HG03066 (cell line): ENCODE results near the gene CTAGE1.

ENCODE experiments used
- ATAC-seq: cut with Tn5 transposase; IDR thresholded peaks from one replicate; pipeline ENCODE4 v1.9.1; 2021; ENCODE audit warnings: low read depth; ENCODE audit not compliant: unreplicated experiment

CTAGE1 gene

DNA sequence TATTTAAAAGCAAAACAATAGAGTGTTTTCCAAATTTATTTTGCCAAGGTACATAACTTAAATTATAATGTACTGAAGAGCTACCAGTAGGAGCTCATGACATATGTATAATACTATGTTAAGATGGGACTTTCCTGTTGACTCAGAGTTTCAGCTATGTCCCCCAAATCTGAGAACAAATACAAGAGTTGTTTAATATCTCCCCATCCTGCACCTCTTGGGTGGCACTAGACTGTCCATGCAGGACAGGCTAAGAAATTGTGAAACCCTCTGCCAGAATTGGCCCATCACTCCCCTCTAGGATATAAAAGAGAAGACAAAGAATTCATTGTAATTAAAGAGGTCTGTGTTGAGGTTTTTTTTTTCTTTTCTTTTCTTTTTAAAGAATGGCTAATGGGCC, 21.7 kb upstream of the CTAGE1 start:
- no peak for ATAC-seq

DNA sequence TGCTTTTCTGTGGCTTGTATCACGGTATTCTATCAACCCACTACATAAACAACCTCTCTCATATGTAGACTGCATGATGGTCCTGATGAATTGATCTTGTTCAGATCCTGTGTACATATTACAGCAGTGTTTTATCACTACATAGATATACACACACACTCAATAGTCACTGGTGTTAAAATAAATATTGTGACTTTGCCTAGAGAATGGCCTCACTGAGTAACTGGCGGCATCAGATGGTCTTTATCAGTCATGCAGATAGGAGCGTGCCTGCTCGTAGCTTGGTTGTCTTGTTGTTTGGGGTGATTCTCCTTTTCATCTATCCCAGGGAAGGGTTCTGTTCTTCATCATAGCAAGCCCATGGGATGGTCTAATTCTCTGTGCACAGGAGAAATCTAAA, 18.4 kb upstream of the CTAGE1 start:
- no peak for ATAC-seq

DNA sequence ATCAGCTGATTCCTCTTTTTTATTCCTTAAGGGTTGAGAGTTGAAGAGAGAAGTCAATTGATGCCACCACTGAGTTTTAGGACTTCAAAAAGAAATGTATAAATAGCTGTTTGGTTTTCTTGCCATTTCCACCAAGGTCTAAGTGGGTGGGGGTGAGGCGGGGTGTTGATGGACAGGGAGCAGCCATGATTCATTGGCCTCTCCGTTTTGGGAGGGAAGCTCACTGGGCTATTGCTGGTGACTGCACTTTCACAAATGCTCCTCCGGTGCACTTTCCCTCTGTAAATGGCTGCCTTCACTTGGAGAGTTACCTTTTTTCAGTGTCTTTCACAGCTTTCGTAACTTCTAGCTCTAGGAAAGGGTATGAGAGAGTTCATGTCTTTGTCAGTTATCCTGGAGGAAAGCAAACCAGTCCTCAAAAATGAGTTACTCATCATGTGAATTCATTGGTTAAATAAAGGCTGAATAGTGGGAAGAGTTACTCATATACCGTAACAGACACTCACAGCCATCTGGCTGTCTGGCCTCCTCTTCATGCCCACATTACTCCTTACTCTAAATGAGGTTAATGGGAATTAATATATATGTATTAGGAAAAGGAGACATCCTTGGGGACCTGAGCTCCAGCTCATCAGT, 17.4 kb upstream of the CTAGE1 start:
- ATAC-seq = no peak

DNA sequence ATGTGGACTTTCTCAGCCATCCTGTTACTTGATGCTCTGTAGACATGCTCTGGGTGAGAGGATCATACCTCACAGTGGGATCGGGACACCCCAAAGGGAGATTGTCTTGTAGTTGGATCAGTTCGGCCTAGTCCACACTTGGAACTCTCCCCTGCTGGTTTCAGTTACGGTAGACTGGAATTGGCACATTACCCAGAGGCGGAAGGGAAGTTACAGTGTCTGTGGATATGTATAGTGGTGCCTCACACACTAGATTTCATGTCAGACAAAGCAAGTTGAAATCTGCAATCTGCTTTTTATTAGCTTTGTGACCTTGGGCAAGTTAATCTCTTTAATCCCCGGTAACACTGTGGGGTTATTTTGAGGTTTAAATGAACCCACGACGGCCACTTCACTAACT, 16.2 kb upstream of the CTAGE1 start:
- no peak for ATAC-seq

DNA sequence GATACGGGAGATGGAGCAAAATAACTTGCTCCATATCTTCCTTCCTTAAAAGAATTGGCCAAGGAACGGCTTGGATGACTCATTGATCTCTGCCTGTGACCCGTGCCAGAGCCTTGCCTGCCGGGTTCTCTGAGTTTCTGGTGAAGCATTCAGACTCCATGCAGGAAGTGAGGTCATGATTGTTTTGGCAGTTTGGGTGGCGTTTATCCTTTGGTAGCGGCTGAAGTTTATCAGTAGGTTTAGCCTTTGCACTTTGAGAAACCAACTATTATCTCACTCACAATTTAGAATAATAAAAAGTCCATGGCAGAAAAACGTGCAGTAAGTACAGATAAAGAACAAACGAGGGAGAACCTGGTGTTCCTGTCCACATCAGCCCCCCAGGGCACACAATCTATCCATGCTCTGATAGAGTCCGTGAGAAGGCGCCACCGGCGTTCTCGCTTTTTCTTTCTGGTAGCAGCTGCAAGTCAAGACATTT, 15.0 kb upstream of the CTAGE1 start:
- no peak for ATAC-seq

DNA sequence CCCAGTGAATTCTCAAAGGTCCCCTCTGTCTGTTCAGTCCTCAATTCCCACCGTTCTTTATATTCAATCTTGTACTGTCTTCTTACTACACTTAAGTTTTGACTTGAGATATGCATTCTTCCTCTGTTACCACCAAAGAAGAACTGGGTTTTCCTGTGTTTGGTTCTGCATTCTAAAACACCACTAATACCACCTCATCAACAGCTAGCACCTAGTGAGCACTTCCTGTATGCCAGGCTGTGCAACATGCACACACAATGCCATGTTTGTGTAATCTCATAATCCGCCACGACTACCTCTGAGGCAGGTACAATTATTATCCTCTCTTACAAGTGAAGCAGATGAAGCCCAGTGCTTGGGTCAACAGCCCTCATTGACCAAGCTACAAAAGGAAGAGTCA, 11.8 kb upstream of the CTAGE1 start:
- ATAC-seq = no peak

DNA sequence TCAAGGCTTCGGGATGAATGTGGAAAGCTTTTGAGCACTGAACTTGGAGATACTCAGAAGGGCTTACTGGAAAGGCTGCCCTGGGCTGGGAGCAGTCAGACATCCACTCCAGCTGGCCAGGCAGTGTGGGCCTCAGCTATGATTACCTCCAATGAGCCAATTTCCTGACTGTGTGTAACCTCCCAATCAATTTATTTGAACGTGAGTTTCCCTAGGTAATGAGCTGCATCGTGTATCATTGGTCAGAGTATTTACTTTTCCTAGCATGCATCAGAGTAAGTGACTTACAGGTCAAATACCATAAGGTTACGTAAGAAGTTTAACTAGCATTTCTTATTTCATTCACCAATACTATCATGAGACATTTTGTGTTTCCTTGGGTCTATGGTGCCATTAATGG, 11.0 kb upstream of the CTAGE1 start:
- ATAC-seq = no peak

DNA sequence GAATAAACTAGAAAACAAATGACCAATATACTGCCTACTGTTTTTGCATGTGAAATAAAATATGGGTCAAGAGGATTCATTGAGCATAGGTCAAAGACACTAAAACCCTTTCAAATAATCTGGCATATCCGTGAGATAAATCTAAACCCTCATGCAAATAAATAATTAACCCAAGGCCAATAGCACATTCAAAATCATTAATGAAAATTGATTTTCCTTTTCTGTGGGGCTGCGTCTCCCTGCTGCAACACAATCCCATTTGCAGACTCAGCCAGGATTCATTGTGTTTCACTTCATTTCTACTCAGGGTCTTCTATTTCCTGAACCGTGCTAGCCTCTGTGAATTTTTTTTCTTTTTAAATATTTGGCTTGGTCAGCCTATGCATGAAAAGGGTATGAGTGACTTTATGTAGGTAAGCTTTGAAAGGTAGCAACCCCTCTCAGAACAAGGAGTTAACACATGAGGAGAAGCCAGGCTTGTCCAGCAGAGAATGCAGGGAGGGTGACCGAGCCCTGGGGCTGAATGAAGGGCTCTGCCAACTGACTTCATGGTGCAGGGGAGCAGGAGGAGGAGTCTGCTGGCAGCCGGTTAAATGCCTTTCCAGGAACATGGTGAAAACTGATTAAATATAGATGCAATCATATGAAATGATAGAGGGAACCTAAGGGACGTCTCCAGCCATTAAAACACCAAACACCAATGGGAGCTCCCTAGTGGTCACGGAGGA, 10.3 kb upstream of the CTAGE1 start:
- ATAC-seq = no peak

DNA sequence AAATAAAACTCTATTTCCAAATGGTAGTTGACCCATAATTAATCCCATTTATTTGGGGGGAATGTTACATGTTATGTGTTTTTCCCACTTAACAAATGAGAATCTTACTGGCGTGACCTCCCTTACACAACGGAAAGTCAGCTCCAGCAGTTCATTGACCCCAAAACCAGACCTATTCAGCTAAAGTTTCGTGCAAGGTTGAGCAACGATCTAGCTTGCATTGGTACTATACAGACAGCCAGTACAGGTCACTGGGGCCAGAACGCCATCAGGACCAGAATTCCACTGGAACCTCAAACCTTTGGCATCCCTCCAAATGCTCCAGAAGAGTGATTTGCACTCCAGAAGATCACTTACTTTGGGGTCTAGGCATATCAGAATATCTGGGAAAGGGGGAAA, 6.8 kb upstream of the CTAGE1 start:
- no peak for ATAC-seq

DNA sequence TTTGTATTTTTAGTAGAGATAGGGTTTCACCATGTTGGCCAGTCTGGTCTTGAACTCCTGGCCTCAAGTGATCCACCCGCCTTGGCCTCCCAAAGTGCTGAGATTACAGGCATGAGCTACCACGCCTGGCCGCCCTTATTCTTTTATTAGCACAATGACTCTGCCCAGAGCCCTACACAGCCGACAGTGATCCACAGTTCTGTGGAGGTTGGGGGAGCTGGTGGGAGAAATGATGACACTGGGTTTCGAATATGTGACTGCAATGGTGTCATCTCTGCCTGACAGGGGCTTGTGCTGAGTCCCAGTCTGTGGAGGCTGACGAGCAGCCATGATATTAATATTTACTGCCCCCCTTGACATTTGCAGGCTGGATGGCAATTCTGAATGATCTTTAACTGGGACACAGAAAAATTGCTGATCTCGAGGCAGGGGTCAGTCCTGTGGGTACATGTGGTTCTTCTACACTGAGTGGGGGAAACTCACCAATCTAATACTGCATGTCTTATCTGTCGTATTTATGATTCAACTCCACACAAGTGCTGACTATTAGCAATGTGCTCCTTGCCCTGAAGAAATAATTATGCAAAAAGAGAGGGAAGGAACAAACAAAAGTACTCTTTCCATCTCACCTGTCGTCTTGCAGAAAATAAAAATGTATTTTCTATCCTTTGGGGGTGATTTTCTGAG, 6.3 kb upstream of the CTAGE1 start:
- no peak for ATAC-seq

DNA sequence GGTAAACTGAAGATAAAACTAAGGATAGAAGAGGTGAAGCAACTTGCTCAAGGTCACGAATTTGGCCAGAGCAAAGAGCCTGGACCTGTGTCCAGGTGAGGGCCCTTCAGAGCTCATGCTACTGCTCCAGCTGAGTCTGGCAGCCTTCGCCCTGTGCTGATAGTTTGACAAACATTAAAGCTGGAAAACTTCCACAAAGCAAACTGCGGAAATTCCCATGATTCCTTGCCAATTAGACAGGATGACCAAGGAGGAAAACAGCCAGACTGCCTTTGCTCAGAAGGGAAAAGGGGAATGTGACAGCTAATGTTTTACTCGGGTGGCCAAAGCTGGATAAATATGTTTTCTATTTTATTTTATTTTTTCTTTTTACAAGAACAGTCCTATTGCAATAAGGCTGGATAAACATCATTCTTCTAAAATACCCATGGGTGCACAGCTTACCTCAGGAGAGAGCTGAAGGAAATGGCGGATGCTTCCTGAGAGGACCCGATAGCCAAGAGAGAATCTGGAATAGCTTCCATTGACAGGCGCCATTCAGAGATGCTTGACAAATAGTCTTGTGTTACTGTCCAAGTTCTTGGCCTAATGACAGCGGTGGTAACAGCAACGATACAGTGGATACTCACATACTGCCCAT, 5.3 kb upstream of the CTAGE1 start:
- no peak for ATAC-seq

DNA sequence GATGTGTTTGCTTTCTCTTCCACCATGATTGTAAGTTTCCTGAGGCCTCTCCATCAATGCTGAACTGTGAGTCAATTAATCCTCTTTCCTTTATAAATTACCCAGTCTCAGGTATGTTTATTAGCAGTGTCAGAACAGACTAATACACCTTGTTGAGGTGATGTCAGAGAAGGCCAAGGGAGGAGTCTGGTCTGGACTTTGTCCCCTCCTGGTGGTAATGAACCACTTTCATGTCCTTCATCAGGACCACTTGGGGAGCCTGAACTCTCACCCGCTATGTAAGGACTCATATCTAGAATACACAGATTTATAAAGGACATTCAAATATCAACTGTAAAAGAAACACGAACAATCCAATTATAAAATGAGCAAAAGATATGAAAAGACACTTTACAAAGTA, 2.9 kb upstream of the CTAGE1 start:
- no peak for ATAC-seq

DNA sequence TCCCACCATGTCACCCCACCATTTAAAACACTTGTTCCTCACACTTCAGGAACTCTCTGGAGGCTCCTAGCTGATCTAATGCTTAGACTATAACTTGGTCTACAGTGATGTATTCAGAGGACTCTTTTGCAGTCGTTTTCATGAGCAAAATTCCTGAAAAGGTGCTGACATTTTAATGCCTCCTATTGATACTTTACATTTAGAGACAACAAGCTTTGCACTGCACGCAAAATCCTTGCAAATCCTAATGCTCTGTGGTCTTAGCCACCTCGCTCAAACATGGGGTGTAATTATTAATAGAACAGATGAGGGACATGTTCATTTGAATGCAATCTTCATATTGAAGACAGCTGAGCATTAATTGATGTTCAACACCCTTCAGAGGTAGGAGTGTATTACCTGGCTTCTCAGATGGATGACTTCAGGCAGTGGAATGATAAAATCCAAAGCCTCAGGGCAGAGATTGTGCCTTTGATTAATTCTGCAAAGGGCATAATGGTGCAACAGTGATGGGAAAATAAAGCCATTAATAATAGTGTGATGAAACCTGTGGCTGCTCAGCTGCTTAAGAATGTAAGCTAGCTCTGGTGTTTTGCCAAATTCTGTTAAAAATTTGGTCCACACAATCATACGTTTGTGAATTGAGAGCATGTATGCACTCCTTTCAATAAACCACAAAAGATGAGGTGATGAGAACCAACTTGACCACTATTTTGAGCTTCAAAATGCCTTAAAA, 5.4 kb downstream of the CTAGE1 start:
- ATAC-seq = no peak

DNA sequence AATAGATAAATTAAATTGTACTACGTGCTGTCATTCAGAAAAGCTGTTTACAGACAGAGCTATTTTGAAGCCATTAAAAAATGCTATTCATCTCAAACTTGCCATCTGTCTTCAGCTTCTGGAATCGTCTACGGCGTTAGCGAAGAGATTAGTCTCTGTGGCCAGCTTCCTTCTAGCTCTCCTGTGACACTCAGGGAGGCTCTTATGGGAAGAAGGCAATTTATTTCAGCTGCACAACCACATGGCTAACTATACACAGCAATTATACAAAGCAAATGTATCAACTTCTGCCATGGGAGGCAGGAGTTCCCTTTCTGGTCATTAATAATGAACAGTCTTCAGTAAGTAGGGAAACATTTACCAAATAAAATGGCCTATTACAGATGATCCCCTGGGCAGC, 6.3 kb downstream of the CTAGE1 start:
- ATAC-seq = no peak

DNA sequence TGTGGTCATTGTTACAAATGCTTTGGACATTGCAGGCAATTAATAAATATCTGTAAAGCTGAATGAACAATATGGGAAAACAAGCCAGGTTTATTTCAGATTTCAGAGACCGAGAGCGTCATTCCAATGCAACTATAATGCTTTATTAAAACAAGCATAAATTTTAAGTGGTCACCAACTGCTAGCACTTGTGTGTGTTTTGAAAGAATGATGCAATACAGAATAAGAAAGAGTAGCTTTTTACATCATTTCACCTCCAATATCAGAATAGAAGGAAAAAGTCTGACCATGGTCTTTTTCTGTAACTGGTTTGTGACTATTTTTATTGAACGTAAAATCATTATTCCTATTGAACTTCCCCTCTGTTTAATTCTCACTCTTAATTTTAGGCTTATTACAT, 7.6 kb downstream of the CTAGE1 start:
- no peak for ATAC-seq

DNA sequence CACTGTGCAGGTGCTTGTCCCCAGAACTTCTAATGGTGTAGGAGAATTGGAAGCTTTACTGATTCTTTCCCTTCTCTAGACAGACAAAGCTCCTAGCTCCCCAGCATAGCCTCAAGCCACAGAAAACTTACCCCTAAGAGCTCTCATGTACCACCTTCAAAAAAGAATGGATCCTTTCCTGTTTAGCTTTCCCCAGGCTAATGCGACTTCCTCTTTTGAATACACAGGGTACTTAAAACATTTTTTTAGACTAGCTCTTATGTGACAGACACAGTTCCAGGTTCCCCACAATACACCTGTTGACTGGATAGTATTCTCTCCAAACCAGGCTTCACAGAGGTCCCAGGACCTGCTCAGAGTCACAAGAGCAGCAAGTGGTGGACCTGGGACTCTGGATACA, 8.3 kb downstream of the CTAGE1 start:
- ATAC-seq = no peak

DNA sequence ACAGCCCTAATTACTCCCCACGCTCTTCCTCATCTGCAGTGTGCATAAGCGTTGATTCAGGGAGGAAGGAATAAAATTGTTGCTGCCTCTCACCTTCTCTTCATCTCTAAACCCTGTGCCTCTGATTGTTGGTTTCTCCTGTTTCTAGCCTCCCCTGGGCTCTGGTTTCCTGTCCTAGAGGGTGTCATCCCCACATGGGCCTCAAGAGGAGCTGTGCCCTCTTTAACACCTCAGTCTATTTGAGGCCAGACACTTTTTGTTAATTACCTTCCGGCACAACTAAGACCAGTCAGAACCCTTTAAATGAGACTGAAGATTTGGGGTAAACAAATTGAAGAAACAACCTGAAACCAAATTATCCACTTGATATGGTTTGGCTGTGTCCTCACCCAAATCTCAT, 9.7 kb downstream of the CTAGE1 start:
- ATAC-seq = no peak

DNA sequence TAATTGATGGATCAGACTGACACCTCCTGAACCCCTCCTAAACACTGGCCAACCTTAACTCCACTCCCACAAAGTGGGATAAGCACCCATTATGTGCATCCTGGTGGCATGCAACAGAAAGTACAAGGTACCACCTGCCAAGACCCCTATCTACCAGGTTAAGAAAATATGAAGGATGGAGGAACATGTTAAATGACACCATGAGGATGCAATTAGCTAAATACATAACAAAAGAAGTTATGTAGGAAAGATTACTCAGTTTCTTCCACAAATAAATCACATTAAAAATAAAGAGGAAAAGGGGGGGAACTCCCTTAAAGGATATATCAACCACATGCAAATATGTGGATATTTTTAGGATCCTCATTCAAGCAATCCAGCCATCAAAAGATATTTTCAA, 12.6 kb downstream of the CTAGE1 start:
- ATAC-seq = no peak

DNA sequence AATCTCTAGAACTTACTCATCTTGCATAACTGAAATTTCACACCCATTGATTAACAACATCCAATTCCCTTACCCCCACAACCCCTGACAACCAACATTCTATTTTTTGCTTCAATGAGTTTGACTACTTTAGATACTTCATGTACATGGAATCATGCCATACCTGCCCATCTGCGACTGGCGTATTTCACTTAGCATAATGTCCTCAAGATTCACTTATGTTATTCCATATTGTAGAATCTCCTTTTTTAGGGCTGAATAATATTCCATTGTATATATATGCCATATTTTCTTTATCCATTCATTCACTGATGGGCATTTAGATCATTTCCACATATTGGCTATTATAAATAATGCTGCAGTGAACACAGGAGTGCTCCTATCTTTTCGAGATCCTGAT, 13.8 kb downstream of the CTAGE1 start:
- ATAC-seq = no peak

DNA sequence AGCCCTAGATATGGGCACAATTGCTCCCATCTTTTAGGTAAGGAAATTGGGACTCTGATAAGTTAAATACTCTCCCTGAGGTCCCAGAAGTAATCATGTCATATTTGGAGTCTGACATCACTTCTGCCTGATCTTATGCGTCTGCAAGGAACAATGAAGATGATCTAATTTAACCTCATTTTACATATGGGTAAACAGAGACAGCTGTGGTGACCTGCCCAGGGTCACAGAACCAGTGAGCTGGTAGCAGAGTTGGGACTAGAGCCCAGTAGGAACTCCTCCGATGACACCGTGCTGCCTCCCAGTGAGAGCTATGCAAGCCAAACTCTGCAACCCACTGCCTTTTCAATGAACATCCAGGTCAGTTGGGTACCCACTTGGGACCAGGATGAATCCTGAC, 17.8 kb downstream of the CTAGE1 start:
- ATAC-seq = no peak

DNA sequence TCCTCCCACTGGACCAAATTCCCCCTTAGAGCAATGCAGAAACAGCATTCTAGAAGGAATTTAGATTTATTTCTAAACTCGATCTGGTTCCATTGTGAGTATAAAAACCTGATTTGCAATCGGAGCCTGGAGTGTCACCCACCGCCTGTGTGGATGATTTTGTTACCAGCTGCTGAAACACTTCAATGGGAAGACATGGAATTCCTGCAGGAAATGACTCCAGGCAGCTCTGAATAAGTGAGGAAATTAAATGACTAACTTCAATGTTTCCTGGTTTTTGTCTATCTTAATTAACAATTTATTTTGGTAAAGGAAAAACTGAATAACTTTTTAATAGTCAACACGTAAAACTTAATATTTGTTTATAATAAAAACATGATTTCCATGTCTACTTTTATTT, 19.3 kb downstream of the CTAGE1 start:
- ATAC-seq = no peak
